ENCODE measurements around the gene TUBGCP2. TPM values are rescaled to one million over a fixed set of nuclear protein-coding genes. Genes with fewer than 3 reads are reported as not detected.

TUBGCP2 gene
- total and polyA plus RNA-seq, 2 donors, result 27.8 to 35.6 TPM

- DNase-seq (ENCODE audit: extremely low spot score), result no peak
- H3K4me1 ChIP-seq (ENCODE audit: insufficient read depth), result no peaks in the 10 kb centered on the region
- WGBS, result 54% methylated on average over 11 of the region's 11 CpGs
- no peaks in the 10 kb centered on the region for H3K36me3 ChIP-seq (ENCODE audit: insufficient read depth)
- H3K27ac ChIP-seq (ENCODE audit: low read depth), result no peak overlapping the region
- no peak overlapping the region for H3K4me3 ChIP-seq (ENCODE audit: low read depth, low read length)
These were observed 58.5 kb downstream of the TUBGCP2 start for GRCh38 chr10:133249975-133250754.

GRCh38 chr10:133249094-133249780 is 59.4 kb downstream of the TUBGCP2 start:
- Histone ChIP-seq H3K27ac (ENCODE audit: low read depth) (no peak overlapping the region), H3K4me3 (ENCODE audit: low read depth, low read length) (no peak overlapping the region), H3K36me3 (ENCODE audit: insufficient read depth) (no peaks in the 10 kb centered on the region), H3K4me1 (ENCODE audit: insufficient read depth) (no peaks in the 10 kb centered on the region)
- WGBS, result 70% methylated on average over 21 of the region's 21 CpGs
- no peak for DNase-seq (ENCODE audit: extremely low spot score)

- no peak overlapping the region for H3K4me3 ChIP-seq (ENCODE audit: low read depth, low read length)
- no peaks in the 10 kb centered on the region for H3K36me3 ChIP-seq (ENCODE audit: insufficient read depth)
- no peaks in the 10 kb centered on the region for H3K4me1 ChIP-seq (ENCODE audit: insufficient read depth)
- no peak overlapping the region for H3K27ac ChIP-seq (ENCODE audit: low read depth)
- no peak for DNase-seq (ENCODE audit: extremely low spot score)
- WGBS, result 81% methylated on average over 12 of the region's 12 CpGs
These were observed 60.3 kb downstream of the TUBGCP2 start for GRCh38 chr10:133248334-133248715.

GRCh38 chr10:133247681-133248333 is 60.9 kb downstream of the TUBGCP2 start:
- no peak overlapping the region for H3K27ac ChIP-seq (ENCODE audit: low read depth)
- DNase-seq (ENCODE audit: extremely low spot score), result no peak
- WGBS, result 64% methylated on average over 36 of the region's 36 CpGs
- H3K36me3 ChIP-seq (ENCODE audit: insufficient read depth), result no peaks in the 10 kb centered on the region
- no peaks in the 10 kb centered on the region for H3K4me1 ChIP-seq (ENCODE audit: insufficient read depth)
- no peak overlapping the region for H3K4me3 ChIP-seq (ENCODE audit: low read depth, low read length)

- Histone ChIP-seq H3K4me1 (ENCODE audit: insufficient read depth) (no peaks in the 10 kb centered on the region), H3K4me3 (ENCODE audit: low read depth, low read length) (no peak overlapping the region), H3K36me3 (ENCODE audit: insufficient read depth) (no peaks in the 10 kb centered on the region), H3K27ac (ENCODE audit: low read depth) (no peak overlapping the region)
- 46% methylated on average over 12 of the region's 12 CpGs for WGBS
- DNase-seq (ENCODE audit: extremely low spot score), result no peak
These were observed 62.4 kb downstream of the TUBGCP2 start for GRCh38 chr10:133246236-133246626.

GRCh38 chr10:133245439-133246235 is 63.0 kb downstream of the TUBGCP2 start:
- no peaks in the 10 kb centered on the region for H3K4me1 ChIP-seq (ENCODE audit: insufficient read depth)
- no peak overlapping the region for H3K27ac ChIP-seq (ENCODE audit: low read depth)
- DNase-seq (ENCODE audit: extremely low spot score), result no peak
- 52% methylated on average over 33 of the region's 33 CpGs for WGBS
- H3K4me3 ChIP-seq (ENCODE audit: low read depth, low read length), result no peak overlapping the region
- H3K36me3 ChIP-seq (ENCODE audit: insufficient read depth), result no peaks in the 10 kb centered on the region

GRCh38 chr10:133243593-133243992 is 65.1 kb downstream of the TUBGCP2 start:
- no peak for DNase-seq (ENCODE audit: extremely low spot score)
- Histone ChIP-seq H3K27ac (ENCODE audit: low read depth) (no peak overlapping the region), H3K4me3 (ENCODE audit: low read depth, low read length) (no peak overlapping the region), H3K36me3 (ENCODE audit: insufficient read depth) (no peaks in the 10 kb centered on the region), H3K4me1 (ENCODE audit: insufficient read depth) (no peaks in the 10 kb centered on the region)
- WGBS, result 67% methylated on average over 14 of the region's 14 CpGs

- Histone ChIP-seq H3K4me1 (ENCODE audit: insufficient read depth) (no peaks in the 10 kb centered on the region), H3K27ac (ENCODE audit: low read depth) (no peak overlapping the region), H3K36me3 (ENCODE audit: insufficient read depth) (no peaks in the 10 kb centered on the region), H3K4me3 (ENCODE audit: low read depth, low read length) (no peak overlapping the region)
- 71% methylated on average over 27 of the region's 27 CpGs for WGBS
- DNase-seq (ENCODE audit: extremely low spot score), result no peak
These were observed 65.9 kb downstream of the TUBGCP2 start for GRCh38 chr10:133242611-133243356.

- no peak overlapping the region for H3K4me3 ChIP-seq (ENCODE audit: low read depth, low read length)
- WGBS, result 66% methylated on average over 25 of the region's 25 CpGs
These were observed 67.0 kb downstream of the TUBGCP2 start for GRCh38 chr10:133241501-133242205.

GRCh38 chr10:133239990-133240389 is 68.7 kb downstream of the TUBGCP2 start:
- Histone ChIP-seq H3K36me3 (ENCODE audit: insufficient read depth) (no peaks in the 10 kb centered on the region), H3K4me1 (ENCODE audit: insufficient read depth) (no peaks in the 10 kb centered on the region), H3K4me3 (ENCODE audit: low read depth, low read length) (no peak overlapping the region), H3K27ac (ENCODE audit: low read depth) (no peak overlapping the region)
- 80% methylated on average over 15 of the region's 15 CpGs for WGBS
- DNase-seq (ENCODE audit: extremely low spot score), result no peak

More at GRCh38 chr10:133241501-133242205, 67.0 kb downstream of the TUBGCP2 start:
- H3K36me3 ChIP-seq (ENCODE audit: insufficient read depth), result no peaks in the 10 kb centered on the region
- no peak for DNase-seq (ENCODE audit: extremely low spot score)
- no peaks in the 10 kb centered on the region for H3K4me1 ChIP-seq (ENCODE audit: insufficient read depth)
- no peak overlapping the region for H3K27ac ChIP-seq (ENCODE audit: low read depth)

GRCh38 chr10:133238466-133238804 is 70.2 kb downstream of the TUBGCP2 start:
- Histone ChIP-seq H3K36me3 (ENCODE audit: insufficient read depth) (no peaks in the 10 kb centered on the region), H3K27ac (ENCODE audit: low read depth) (no peak overlapping the region), H3K4me3 (ENCODE audit: low read depth, low read length) (no peak overlapping the region), H3K4me1 (ENCODE audit: insufficient read depth) (no peaks in the 10 kb centered on the region)
- WGBS, result 21% methylated on average over 15 of the region's 15 CpGs
- no peak for DNase-seq (ENCODE audit: extremely low spot score)

- Histone ChIP-seq H3K36me3 (ENCODE audit: insufficient read depth) (no peaks in the 10 kb centered on the region), H3K4me3 (ENCODE audit: low read depth, low read length) (peak within 1 kb of the TSS; percentile 24), H3K27ac (ENCODE audit: low read depth) (no peak within 1 kb of the TSS), H3K4me1 (ENCODE audit: insufficient read depth) (no peaks in the 10 kb centered on the region)
- DNase-seq (ENCODE audit: extremely low spot score), result no peak
- WGBS, result 6% methylated on average over 60 of the region's 60 CpGs
These were observed 70.8 kb downstream of the TUBGCP2 start, which contains the start of gene VENTX for GRCh38 chr10:133237588-133238465. VENTX (plus strand) TSS chr10:133237855; CDS start chr10:133237915, 60 bp downstream.
